Chondrocyte (in vitro differentiated cells): Measurements from ENCODE around the gene SULT6B1. TPM values are rescaled to one million over a fixed set of nuclear protein-coding genes. Genes with fewer than 3 reads are reported as not detected.

Source experiments
- DNase-seq: peaks from one replicate; pipeline ENCODE4 v3.0.0; 2021; ENCODE audit warnings: mixed read lengths, low spot score
- H3K27ac Mint-ChIP-seq: one replicate; pipeline ENCODE4 v1.8.0; 2021; ENCODE audit warnings: mild to moderate bottlenecking, moderate library complexity, mixed read lengths; ENCODE audit not compliant: unreplicated experiment
- H3K27me3 Mint-ChIP-seq: 2 replicates; pipeline ENCODE4 v1.8.0; 2021; ENCODE audit warnings: low read depth, mixed read lengths
- H3K36me3 Mint-ChIP-seq: 2 replicates; pipeline ENCODE4 v1.8.0; 2021; ENCODE audit warnings: low read depth, mixed read lengths
- H3K4me1 Mint-ChIP-seq: 2 replicates; pipeline ENCODE4 v1.8.0; 2021; ENCODE audit warnings: low read depth, mild to moderate bottlenecking, mixed read lengths
- H3K4me3 Mint-ChIP-seq: one replicate; pipeline ENCODE4 v1.8.0; 2021; ENCODE audit warnings: mild to moderate bottlenecking, moderate library complexity, mixed read lengths; ENCODE audit not compliant: unreplicated experiment
- H3K9me3 Mint-ChIP-seq: 2 replicates; pipeline ENCODE4 v1.8.0; 2021; ENCODE audit warnings: low read depth, mixed read lengths
- total RNA-seq: library from RNA; stranded (reverse); gene quantifications from 3 replicates; pipeline ENCODE4 v1.2.1, GENCODE V29; 2021
- TF ChIP-seq, protein P1 (sequence below): fragments of 200-600 bp; sonication (generic); IDR thresholded peaks from 2 replicates; pipeline ENCODE4 v1.5.0; 2021; ENCODE audit warnings: antibody characterized with exemption, mild to moderate bottlenecking, moderate library complexity

Gene SULT6B1
- total RNA-seq, 1 donor from 2014 or later: not detected

DNA sequence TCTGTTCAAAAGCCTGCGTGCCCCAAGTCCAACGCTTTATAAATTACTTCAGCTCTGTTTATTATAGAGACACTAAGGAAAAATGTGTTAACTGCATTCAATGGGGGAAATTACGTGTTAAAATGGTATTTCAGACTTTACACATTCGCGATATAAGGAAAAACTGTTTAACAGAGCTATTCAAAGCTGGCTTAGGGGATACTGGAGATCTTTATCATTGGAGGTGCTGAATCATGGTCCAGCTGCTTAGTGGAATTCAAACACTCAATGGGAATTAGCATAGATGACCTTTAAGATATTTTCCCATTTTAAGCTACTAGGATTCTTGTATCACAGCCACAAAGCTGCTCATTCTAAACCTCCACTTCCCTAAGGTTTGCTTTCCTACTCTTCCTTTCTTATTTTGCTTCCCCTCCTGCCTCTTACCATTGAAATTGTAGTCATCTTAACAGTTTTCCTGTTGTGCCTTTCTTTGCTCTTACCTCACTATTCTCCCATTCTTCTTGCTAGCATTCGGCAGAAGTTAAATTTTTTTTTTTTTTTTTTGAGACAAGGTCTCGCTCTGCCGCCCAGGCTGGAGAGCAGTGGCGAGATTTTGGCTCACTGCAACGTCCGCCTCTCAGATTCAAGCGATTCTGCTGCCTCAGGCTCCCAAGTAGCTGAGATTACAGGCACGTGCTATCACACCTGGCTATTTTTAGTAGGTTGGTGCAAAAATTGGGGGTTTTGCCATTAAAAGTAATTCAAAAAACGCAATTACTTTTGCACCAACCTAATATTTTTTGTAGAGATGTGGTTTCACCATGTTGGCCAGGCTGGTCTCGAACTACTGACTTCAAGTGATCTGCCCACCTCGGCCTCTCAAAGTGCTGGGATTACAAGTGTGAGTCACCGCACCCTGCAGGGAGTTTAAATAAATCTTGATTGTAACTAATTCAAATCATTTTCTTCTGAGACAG is 6.5 kb downstream of the SULT6B1 start:
- no peaks in the 10 kb centered on the region for H3K27me3 Mint-ChIP-seq

DNA sequence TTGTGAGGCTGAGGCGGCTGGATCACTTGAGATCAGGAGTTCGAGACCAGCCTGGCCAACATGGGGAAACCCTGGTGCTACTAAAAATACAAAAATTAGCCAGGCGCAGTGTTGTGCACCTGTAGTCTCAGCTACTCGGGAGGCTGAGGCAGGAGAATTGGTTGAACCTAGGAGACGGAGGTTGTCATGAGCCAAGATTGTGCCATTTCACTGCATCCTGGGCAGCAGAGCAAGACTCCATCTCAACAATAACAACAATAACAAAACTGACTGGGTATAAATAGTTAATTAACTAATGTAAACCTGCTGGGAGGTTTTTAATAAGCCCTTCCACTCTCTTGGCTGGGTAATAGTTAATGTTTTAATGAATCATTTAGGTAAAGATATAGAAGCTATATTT is 7.8 kb downstream of the SULT6B1 start:
- no peak for DNase-seq
- no peak overlapping the region for H3K27ac Mint-ChIP-seq
- no peaks in the 10 kb centered on the region for H3K9me3 Mint-ChIP-seq
- H3K4me3 Mint-ChIP-seq: no peak overlapping the region
- no peaks in the 10 kb centered on the region for H3K27me3 Mint-ChIP-seq
- TF ChIP-seq, protein P1, sequence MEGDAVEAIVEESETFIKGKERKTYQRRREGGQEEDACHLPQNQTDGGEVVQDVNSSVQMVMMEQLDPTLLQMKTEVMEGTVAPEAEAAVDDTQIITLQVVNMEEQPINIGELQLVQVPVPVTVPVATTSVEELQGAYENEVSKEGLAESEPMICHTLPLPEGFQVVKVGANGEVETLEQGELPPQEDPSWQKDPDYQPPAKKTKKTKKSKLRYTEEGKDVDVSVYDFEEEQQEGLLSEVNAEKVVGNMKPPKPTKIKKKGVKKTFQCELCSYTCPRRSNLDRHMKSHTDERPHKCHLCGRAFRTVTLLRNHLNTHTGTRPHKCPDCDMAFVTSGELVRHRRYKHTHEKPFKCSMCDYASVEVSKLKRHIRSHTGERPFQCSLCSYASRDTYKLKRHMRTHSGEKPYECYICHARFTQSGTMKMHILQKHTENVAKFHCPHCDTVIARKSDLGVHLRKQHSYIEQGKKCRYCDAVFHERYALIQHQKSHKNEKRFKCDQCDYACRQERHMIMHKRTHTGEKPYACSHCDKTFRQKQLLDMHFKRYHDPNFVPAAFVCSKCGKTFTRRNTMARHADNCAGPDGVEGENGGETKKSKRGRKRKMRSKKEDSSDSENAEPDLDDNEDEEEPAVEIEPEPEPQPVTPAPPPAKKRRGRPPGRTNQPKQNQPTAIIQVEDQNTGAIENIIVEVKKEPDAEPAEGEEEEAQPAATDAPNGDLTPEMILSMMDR: no peak
- H3K36me3 Mint-ChIP-seq: no peaks in the 10 kb centered on the region
- H3K4me1 Mint-ChIP-seq: peaks cover 5% of the 10 kb centered on the region

More for the DNA sequence above, 6.5 kb downstream of the SULT6B1 start:
- Mint-ChIP-seq H3K4me1 (peaks cover 5% of the 10 kb centered on the region), H3K9me3 (no peaks in the 10 kb centered on the region), H3K4me3 (no peak overlapping the region), H3K27ac (no peak overlapping the region), H3K36me3 (no peaks in the 10 kb centered on the region)
- TF ChIP-seq, protein P1: no peak
- DNase-seq: no peak

DNA sequence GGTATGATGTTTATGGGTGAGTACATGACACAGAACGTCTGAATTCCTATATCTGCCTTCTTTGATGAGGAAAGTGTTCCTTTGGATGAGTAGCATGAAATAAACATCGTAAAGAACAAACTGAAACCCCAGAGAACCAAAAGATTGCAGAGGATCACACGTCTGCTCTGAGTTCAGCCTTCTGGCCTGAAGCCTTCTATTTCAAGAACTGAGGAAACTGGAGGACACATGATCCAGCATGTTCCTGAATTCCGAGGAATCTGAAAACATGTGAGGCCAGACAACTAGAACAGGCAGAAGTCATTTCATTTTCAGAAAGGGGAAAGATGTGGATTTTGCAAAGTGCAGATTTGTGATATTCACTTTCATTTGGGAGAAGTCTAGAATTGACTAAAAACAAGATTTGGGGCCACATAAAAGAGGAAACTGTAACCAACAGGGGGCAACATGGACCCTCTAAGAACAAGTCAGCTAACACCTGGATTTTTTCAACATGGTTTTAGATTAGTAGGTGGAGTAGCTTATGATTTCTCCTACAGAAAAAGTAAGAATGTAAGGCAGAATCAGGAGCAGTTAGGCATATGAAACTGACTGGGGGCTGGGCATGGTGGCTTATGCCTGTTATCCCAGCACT is 8.3 kb downstream of the SULT6B1 start:
- Mint-ChIP-seq H3K27ac (no peak overlapping the region), H3K4me1 (peaks cover 5% of the 10 kb centered on the region), H3K4me3 (no peak overlapping the region), H3K36me3 (no peaks in the 10 kb centered on the region), H3K9me3 (no peaks in the 10 kb centered on the region), H3K27me3 (no peaks in the 10 kb centered on the region)
- TF ChIP-seq, protein P1: no peak
- no peak for DNase-seq

GRCh38 chr2:37173741-37174140 is 14.7 kb downstream of the SULT6B1 start:
- Mint-ChIP-seq H3K36me3 (no peaks in the 10 kb centered on the region), H3K4me3 (no peak overlapping the region), H3K4me1 (peaks cover 5% of the 10 kb centered on the region), H3K9me3 (no peaks in the 10 kb centered on the region), H3K27me3 (no peaks in the 10 kb centered on the region), H3K27ac (no peak overlapping the region)
- TF ChIP-seq, protein P1: no peak
- no peak for DNase-seq

DNA sequence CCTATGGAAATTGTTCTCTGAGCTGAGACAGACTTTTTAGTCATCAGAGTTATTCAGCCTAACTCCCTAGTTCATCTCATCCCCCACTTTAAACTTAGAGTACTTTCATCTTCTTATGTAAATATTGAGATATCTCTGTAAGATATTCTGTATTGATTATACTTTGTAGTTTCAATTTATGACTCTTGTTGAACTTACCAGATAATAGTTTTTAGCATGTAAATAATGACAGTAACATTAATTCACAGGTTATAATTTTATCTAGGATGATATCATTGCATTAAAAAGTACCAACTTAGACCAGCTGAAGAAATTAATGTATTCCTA is 16.9 kb downstream of the SULT6B1 start:
- Mint-ChIP-seq H3K27ac (no peak overlapping the region), H3K36me3 (no peaks in the 10 kb centered on the region), H3K4me3 (no peak overlapping the region)

More for the DNA sequence above, 16.9 kb downstream of the SULT6B1 start:
- DNase-seq: no peak
- H3K27me3 Mint-ChIP-seq: no peaks in the 10 kb centered on the region
- TF ChIP-seq, protein P1: no peak
- no peaks in the 10 kb centered on the region for H3K9me3 Mint-ChIP-seq
- H3K4me1 Mint-ChIP-seq: peaks cover 12% of the 10 kb centered on the region
